ENCODE results near the gene CXCR1. TPM values are rescaled to one million over a fixed set of nuclear protein-coding genes. Genes with fewer than 3 reads are reported as not detected.

CXCR1 gene
- polyA plus RNA-seq, 1 donor (not counting 4 experiments of a cell fraction or from before 2014, with no cell fraction given) = 14.5 TPM

DNA sequence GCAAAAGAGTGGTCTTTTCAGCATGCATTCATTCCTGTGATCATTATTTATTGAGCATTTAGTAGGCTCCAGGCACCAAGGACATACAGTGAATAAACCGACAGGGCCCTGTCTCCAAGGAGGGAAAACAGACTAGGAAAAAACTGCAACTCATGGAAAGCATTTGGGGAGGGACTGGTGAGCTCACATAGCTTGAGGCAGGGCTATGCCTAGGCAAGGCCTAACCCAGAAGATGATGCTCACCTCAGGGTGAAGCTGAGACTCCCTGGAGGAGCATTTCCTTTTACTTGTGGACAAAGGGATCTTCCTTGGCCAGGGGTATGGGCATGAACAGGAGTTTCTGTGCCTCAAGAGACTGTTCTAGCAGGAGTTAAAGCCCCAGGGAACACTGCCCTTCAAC, 3.9 kb downstream of the CXCR1 start:
- dilution Hi-C loops (cut with MboI; ENCODE audit: extremely low pct_ligation_motif_present, low sequenced_read_pairs) = no loop called here

DNA sequence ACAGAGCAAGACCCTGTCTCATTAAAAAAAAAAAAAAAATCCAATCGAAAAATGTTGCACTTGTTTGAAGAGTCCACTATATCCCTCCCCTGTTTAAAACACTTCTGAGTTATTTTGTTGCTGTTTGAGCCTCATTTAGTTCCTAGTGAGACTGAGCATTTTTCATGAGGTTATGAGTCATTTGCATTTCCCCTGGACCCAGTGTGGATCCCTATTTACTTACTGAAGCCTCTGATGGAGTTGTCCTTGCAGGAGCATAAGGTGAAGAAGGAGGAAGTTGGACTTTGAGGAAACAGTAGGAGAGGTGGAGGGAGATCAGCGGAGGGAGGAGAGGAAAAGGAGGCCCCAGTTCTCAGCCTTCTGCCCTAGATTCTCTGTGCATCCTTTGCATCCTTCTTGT, 5.1 kb downstream of the CXCR1 start:
- FAIRE-seq = no peak
- Histone ChIP-seq H3K9ac (ENCODE audit: control insufficient read depth, extremely low read depth, insufficient read depth, low read length) (no peak overlapping the region), H3K27ac (ENCODE audit: control insufficient read depth, insufficient read depth, low read length) (no peak overlapping the region), H3K36me3 (ENCODE audit: control insufficient read depth in 2 of 2, extremely low read depth in 1 of 2, insufficient read depth in 2 of 2, low read length in 2 of 2) (no peaks in the 10 kb centered on the region), H3K79me2 (ENCODE audit: control insufficient read depth, insufficient read depth, low read length) (no peaks in the 10 kb centered on the region), H4K20me1 (ENCODE audit: control insufficient read depth, extremely low read depth, insufficient read depth, low read length) (no peaks in the 10 kb centered on the region), H3K9me1 (ENCODE audit: control insufficient read depth, extremely low read depth, insufficient read depth, low read length) (no peaks in the 10 kb centered on the region), H3K4me3 (ENCODE audit: control insufficient read depth in 2 of 3, extremely low read depth in 1 of 3, insufficient read depth in 2 of 3, low read depth in 1 of 3, low read length in 3 of 3) (no peak overlapping the region), H2AFZ (ENCODE audit: control insufficient read depth, low read length) (no peak overlapping the region), H3K9me3 (ENCODE audit: control insufficient read depth, low read depth, low read length) (no peaks in the 10 kb centered on the region), H3K27me3 (ENCODE audit: control insufficient read depth, extremely low read depth, insufficient read depth, low read length) (no peaks in the 10 kb centered on the region), H3K4me1 (ENCODE audit: control insufficient read depth, extremely low read depth, insufficient read depth, low read length) (peaks cover 21% of the 10 kb centered on the region), H3K4me2 (ENCODE audit: control insufficient read depth, extremely low read depth, insufficient read depth, low read depth, low read length) (no peak overlapping the region)
- DNase-seq (ENCODE audit: low read depth, low spot score) = no peak
- TF ChIP-seq, protein P1, sequence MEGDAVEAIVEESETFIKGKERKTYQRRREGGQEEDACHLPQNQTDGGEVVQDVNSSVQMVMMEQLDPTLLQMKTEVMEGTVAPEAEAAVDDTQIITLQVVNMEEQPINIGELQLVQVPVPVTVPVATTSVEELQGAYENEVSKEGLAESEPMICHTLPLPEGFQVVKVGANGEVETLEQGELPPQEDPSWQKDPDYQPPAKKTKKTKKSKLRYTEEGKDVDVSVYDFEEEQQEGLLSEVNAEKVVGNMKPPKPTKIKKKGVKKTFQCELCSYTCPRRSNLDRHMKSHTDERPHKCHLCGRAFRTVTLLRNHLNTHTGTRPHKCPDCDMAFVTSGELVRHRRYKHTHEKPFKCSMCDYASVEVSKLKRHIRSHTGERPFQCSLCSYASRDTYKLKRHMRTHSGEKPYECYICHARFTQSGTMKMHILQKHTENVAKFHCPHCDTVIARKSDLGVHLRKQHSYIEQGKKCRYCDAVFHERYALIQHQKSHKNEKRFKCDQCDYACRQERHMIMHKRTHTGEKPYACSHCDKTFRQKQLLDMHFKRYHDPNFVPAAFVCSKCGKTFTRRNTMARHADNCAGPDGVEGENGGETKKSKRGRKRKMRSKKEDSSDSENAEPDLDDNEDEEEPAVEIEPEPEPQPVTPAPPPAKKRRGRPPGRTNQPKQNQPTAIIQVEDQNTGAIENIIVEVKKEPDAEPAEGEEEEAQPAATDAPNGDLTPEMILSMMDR (optimal IDR thresholded peaks at IDR 0.05 in 1 of 3, IDR thresholded peaks at IDR 0.05 in 1 of 3, conservative IDR thresholded peaks at IDR 0.05 in 1 of 3; ENCODE audit: extremely low read depth in 1 of 3, insufficient read depth in 2 of 3, low read length in 3 of 3) = no peak
- no peak for TF ChIP-seq EZH2 (IDR thresholded peaks at IDR 0.05; ENCODE audit: low read length)
- dilution Hi-C loops (cut with MboI; ENCODE audit: extremely low pct_ligation_motif_present, low sequenced_read_pairs) = no loop called here

More for the DNA sequence above, 3.9 kb downstream of the CXCR1 start:
- peak overlapping the region; percentile 0 for H3K4me2 ChIP-seq (ENCODE audit: control insufficient read depth, extremely low read depth, insufficient read depth, low read depth, low read length)
- FAIRE-seq (peak; percentile 95), DNase-seq (ENCODE audit: low read depth, low spot score) (no peak)
- H3K4me1 ChIP-seq (ENCODE audit: control insufficient read depth, extremely low read depth, insufficient read depth, low read length) = peaks cover 32% of the 10 kb centered on the region
- no peak overlapping the region for H3K4me3 ChIP-seq (ENCODE audit: control insufficient read depth in 2 of 3, extremely low read depth in 1 of 3, insufficient read depth in 2 of 3, low read depth in 1 of 3, low read length in 3 of 3)
- H2AFZ ChIP-seq (ENCODE audit: control insufficient read depth, low read length) = no peak overlapping the region
- H3K27ac ChIP-seq (ENCODE audit: control insufficient read depth, insufficient read depth, low read length) = no peak overlapping the region
- TF ChIP-seq, protein P1 (optimal IDR thresholded peaks at IDR 0.05 in 1 of 3, IDR thresholded peaks at IDR 0.05 in 1 of 3, conservative IDR thresholded peaks at IDR 0.05 in 1 of 3; ENCODE audit: extremely low read depth in 1 of 3, insufficient read depth in 2 of 3, low read length in 3 of 3) = no peak
- TF ChIP-seq EZH2 (IDR thresholded peaks at IDR 0.05; ENCODE audit: low read length) = no peak
- H3K9me1 ChIP-seq (ENCODE audit: control insufficient read depth, extremely low read depth, insufficient read depth, low read length) = no peaks in the 10 kb centered on the region
- H3K9ac ChIP-seq (ENCODE audit: control insufficient read depth, extremely low read depth, insufficient read depth, low read length) = peak overlapping the region; percentile 14
- H3K36me3 ChIP-seq (ENCODE audit: control insufficient read depth in 2 of 2, extremely low read depth in 1 of 2, insufficient read depth in 2 of 2, low read length in 2 of 2) = no peaks in the 10 kb centered on the region
- no peaks in the 10 kb centered on the region for H3K9me3 ChIP-seq (ENCODE audit: control insufficient read depth, low read depth, low read length)
- H3K79me2 ChIP-seq (ENCODE audit: control insufficient read depth, insufficient read depth, low read length) = no peaks in the 10 kb centered on the region
- no peaks in the 10 kb centered on the region for H4K20me1 ChIP-seq (ENCODE audit: control insufficient read depth, extremely low read depth, insufficient read depth, low read length)
- no peaks in the 10 kb centered on the region for H3K27me3 ChIP-seq (ENCODE audit: control insufficient read depth, extremely low read depth, insufficient read depth, low read length)

All from keratinocyte (primary cell).